Subcutaneous abdominal adipose tissue (tissue), 5 donors: Measurements from ENCODE around the gene PTPA.

Experiments used
- H3K27ac ChIP-seq: one replicate; pipeline ENCODE4 v1.7.0; 2013; ENCODE audit warnings: low read depth, mild to moderate bottlenecking, inconsistent platforms, low read length, moderate library complexity
- H3K27me3 ChIP-seq, 5 donors: one replicate each; pipeline ENCODE4 v1.7.0; 2013; ENCODE audit warnings: low read length in 5 of 5, inconsistent platforms in 1 of 5; ENCODE audit not compliant: control insufficient read depth in 5 of 5, insufficient read depth in 4 of 5
- H3K36me3 ChIP-seq, 5 donors: one replicate each; pipeline ENCODE4 v1.7.0; 2013; ENCODE audit warnings: low read length in 5 of 5; ENCODE audit not compliant: control insufficient read depth in 5 of 5, insufficient read depth in 5 of 5
- H3K4me1 ChIP-seq, 5 donors: one replicate each; pipeline ENCODE4 v1.7.0; 2013; ENCODE audit warnings: low read length in 5 of 5, mild to moderate bottlenecking in 3 of 5, moderate library complexity in 1 of 5; ENCODE audit not compliant: control insufficient read depth in 5 of 5, insufficient read depth in 5 of 5
- H3K4me3 ChIP-seq, 5 donors: one replicate each; pipeline ENCODE4 v1.7.0; 2013; ENCODE audit warnings: low read length in 5 of 5, low read depth in 1 of 5
- H3K9ac ChIP-seq, 5 donors: one replicate each; pipeline ENCODE4 v1.7.0; 2013; ENCODE audit warnings: low read length in 5 of 5, mild to moderate bottlenecking in 4 of 5, moderate library complexity in 3 of 5
- H3K9me3 ChIP-seq, 5 donors: one replicate each; pipeline ENCODE4 v1.7.0; 2013; ENCODE audit warnings: low read length in 5 of 5; ENCODE audit not compliant: control insufficient read depth in 5 of 5
- donor health status: healthy.
- donor health status: healthy.
- donor health status: healthy.
- donor health status: healthy.
- donor health status: healthy.

Gene PTPA

DNA sequence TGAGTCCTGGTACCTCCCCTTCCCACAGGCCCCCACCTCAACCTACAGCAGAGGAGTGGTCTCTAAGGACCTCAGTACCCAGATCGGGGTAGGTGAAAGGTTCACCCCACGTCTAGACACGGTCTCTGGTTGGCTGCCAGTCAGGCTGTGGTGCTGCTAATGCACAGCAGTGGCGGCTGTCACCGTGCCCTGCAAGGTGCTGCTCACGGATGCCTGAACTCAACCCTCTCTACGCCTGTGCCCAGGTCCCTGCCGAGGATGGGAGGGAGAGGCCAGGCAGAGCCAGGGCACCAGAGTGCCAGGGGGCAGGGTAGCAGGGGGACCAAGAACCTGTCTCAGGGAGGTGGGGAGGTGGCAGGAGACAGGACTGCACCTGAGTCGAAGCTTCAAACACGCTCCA is 52.5 kb downstream of the PTPA start:
- H3K4me3 ChIP-seq, result no peak overlapping the region
- no peaks in the 10 kb centered on the region for H3K27me3 ChIP-seq
- peaks cover 9 to 53% (median 35%) of the 10 kb centered on the region in 5 donors for H3K4me1 ChIP-seq
- H3K36me3 ChIP-seq, result no peaks in the 10 kb centered on the region
- no peak overlapping the region for H3K27ac ChIP-seq
- no peak overlapping the region for H3K9ac ChIP-seq
- peaks cover 0 to 4% (median 0%) of the 10 kb centered on the region in 5 donors for H3K9me3 ChIP-seq

- Histone ChIP-seq H3K27ac (peak overlapping the region; percentile 62), H3K27me3 (no peaks in the 10 kb centered on the region), H3K9me3 (peaks cover 0 to 4% (median 0%) of the 10 kb centered on the region in 5 donors), H3K9ac (peak overlapping the region in 2 of 5 donors; percentile 37 to 52), H3K4me3 (no peak overlapping the region), H3K4me1 (peaks cover 9 to 53% (median 35%) of the 10 kb centered on the region in 5 donors), H3K36me3 (no peaks in the 10 kb centered on the region)
These were observed 53.2 kb downstream of the PTPA start for GRCh38 chr9:129164246-129164930.

- H3K4me1 ChIP-seq, result peaks cover 9 to 53% (median 35%) of the 10 kb centered on the region in 5 donors
- no peak overlapping the region for H3K9ac ChIP-seq
- peaks cover 0 to 4% (median 0%) of the 10 kb centered on the region in 5 donors for H3K9me3 ChIP-seq
- H3K27ac ChIP-seq, result no peak overlapping the region
- H3K4me3 ChIP-seq, result no peak overlapping the region
- H3K36me3 ChIP-seq, result no peaks in the 10 kb centered on the region
- H3K27me3 ChIP-seq, result no peaks in the 10 kb centered on the region
These were observed 54.0 kb downstream of the PTPA start for GRCh38 chr9:129165198-129165597.

DNA sequence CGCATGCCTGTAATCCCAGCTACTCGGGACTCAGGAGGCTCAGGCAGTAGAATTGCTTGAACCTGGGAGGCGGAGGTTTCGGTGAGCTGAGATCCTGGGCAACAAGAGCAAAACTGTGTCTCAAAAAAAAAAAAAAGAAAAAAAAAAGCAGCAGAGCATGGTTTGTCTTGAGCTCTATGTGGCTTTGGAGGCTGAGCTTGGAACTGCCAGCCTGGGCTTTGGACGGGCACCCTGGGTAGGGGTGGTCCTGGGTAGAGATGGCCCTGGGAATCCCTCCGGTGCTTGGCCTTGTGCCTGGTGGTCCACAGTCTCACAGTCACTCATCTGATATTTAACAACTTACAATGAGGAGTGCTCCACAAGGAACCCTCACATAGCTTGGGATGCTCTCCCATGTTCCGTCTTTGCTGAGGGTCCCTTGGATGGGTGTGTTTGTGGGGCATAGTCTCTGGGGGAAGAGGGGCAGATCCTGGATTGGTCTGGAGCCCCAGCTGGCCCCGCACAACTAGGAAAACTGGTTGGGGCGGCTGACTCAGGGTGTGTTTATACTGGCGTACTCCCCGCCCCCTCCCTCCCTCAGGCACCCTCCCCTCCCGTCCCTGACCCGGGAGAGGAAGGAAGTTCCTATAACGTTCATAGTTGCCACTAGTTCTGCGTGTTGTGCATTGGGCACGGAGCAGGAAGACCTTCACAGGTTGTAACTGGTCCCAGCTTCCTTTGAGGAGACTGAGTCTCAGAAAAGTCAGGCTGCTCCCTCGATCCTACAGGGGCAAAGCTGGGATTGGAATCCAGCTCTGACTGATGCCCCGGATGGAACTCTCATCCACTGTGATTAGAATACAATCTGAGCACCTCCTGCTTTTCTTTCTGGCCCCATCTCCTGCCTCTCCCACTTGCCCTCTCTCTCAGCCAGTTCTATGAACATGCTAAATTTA is 55.7 kb downstream of the PTPA start:
- H3K9ac ChIP-seq, result peak overlapping the region in 3 of 5 donors; percentile 5 to 38 (median 35)
- no peaks in the 10 kb centered on the region for H3K36me3 ChIP-seq
- H3K4me1 ChIP-seq, result peaks cover 9 to 48% (median 31%) of the 10 kb centered on the region in 5 donors
- peak overlapping the region; percentile 32 to 62 (median 58) for H3K4me3 ChIP-seq
- peak overlapping the region; percentile 37 for H3K27ac ChIP-seq
- H3K27me3 ChIP-seq, result no peaks in the 10 kb centered on the region
- no peaks in the 10 kb centered on the region for H3K9me3 ChIP-seq

GRCh38 chr9:129170229-129170628 is 59.0 kb downstream of the PTPA start:
- Histone ChIP-seq H3K36me3 (no peaks in the 10 kb centered on the region), H3K9ac (no peak overlapping the region)

DNA sequence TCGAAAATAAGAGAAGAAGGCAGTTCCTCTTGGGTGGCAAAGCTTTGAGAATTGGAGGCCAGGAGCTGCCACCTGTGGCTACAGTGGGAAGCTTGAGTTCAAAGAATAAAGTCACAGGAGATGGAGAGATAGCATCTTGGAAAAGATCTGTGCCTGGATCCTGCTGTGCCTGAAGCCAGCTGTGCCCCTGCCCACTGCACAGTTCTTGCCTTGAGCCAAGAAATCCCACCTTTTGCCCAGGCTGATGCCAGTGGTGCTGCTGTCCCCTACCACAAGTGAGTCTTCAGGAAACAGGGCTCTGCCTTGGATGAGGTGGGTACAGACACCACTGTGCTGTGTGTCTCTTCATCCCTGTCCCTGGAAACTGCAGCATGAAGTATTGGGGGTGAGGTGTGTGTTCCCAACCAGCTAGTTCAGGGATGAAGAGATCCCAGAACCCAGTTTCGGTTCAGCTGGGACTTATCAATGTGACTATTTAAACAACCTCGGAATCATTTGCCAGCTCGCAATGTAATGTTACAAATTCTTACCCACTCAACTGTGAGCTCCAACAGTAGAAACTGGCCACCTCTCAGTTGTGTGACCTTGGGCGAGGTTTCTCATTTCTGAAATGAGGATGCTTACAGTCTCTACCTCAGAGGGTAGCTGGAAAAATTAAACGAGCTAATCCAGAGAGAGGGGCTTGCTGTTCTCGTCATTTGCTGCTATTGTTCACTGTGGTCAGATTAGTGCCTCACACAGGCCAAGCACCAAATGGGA is 61.0 kb downstream of the PTPA start:
- Histone ChIP-seq H3K9ac (no peak overlapping the region), H3K9me3 (no peaks in the 10 kb centered on the region), H3K4me3 (no peak overlapping the region), H3K4me1 (peaks cover 3 to 56% (median 47%) of the 10 kb centered on the region in 5 donors), H3K27ac (no peak overlapping the region), H3K27me3 (peaks cover 0 to 8% (median 4%) of the 10 kb centered on the region in 5 donors), H3K36me3 (no peaks in the 10 kb centered on the region)

More at GRCh38 chr9:129170229-129170628, 59.0 kb downstream of the PTPA start:
- Histone ChIP-seq H3K4me1 (peaks cover 6 to 47% (median 37%) of the 10 kb centered on the region in 5 donors), H3K27ac (no peak overlapping the region), H3K9me3 (no peaks in the 10 kb centered on the region), H3K27me3 (peaks cover 0 to 8% (median 4%) of the 10 kb centered on the region in 5 donors), H3K4me3 (no peak overlapping the region)

DNA sequence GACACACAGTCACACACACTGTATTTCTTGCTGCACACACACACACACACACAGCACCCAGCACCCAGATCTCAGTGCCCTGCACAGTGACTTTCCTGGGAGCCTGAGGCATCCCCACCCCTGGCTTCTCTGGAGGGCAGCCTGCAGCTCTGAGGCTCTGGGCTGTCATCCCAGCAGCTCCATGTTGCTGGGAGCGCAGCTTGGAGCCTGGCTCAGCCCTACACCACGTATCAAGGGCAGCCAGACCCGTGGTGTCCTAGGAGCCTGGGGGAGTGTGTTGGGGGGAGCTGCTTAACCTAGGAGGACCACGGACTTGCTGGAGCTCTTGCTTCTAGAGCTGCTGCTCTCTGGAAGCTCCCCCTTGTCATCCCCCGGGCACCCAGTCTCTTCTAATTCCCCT is 61.6 kb downstream of the PTPA start:
- H3K9ac ChIP-seq, result no peak overlapping the region

DNA sequence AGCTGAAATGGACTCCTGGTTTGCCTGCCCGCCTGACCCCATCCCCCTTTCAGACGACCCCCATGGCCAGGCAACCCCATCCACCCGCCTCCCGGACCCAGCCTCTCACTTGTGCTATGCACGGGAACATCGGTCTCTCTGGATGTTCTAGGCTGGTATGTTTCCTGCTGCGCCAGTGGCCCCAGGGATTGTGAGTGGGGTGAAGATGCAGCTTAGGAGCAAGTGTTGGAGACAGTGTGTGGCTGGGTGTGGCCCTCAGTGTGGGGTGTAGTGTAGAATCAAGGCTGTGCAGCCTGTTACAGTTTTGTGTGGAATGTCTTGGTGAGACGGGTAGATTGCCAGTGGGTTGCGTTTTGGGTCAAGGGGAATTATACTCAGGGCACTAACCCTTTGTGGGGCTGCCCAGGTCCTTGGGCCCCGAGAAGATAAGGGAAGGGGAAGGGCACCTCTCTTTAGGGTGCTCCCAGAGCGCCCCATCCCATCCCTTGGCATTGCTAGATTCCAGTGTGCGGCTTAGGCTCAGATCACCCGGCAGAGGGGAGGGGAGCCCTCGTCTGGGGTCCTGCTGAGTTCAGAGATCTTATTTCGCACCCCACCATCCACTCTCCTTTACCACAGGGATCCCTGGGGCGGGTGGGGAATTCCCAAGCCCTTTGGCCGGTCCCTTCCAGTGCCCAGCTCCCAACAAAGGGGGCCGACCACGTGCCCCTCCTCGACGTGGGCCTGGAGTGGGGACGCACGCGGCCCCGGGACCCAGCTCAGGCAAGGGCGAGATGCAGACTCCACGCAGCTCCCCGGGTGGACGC is 62.3 kb downstream of the PTPA start:
- Histone ChIP-seq H3K4me3 (peak overlapping the region; percentile 31 to 96 (median 75)), H3K9ac (peak overlapping the region in 3 of 5 donors; percentile 85 to 87 (median 86)), H3K36me3 (no peaks in the 10 kb centered on the region), H3K4me1 (peaks cover 0 to 53% (median 46%) of the 10 kb centered on the region in 5 donors), H3K27me3 (peaks cover 0 to 8% (median 4%) of the 10 kb centered on the region in 5 donors), H3K27ac (peak overlapping the region; percentile 90), H3K9me3 (no peaks in the 10 kb centered on the region)

More for the DNA sequence above, 61.6 kb downstream of the PTPA start:
- peak overlapping the region in 1 of 5 donors; percentile 82 for H3K4me3 ChIP-seq
- peaks cover 0 to 8% (median 4%) of the 10 kb centered on the region in 5 donors for H3K27me3 ChIP-seq
- H3K36me3 ChIP-seq, result no peaks in the 10 kb centered on the region
- H3K27ac ChIP-seq, result peak overlapping the region; percentile 90
- no peaks in the 10 kb centered on the region for H3K9me3 ChIP-seq
- peaks cover 1 to 53% (median 43%) of the 10 kb centered on the region in 5 donors for H3K4me1 ChIP-seq
